Limb (tissue), 2 donors: Measurements from ENCODE around the gene RELCH.

Source experiments
- DNase-seq, 2 donors: peaks; one replicate each; pipeline ENCODE4 v3.0.0-alpha.2; 2016; ENCODE audit errors: extremely low spot score in 2 of 2

RELCH gene

GRCh38 chr18:62187543-62188510 lies 772 bp downstream of the RELCH start:
- DNase-seq: peak; percentile 43 to 64

GRCh38 chr18:62189208-62189607 lies 2.2 kb downstream of the RELCH start:
- DNase-seq: no peak

GRCh38 chr18:62196079-62196478 lies 9.0 kb downstream of the RELCH start:
- no peak for DNase-seq

GRCh38 chr18:62196980-62197379 lies 9.9 kb downstream of the RELCH start:
- DNase-seq: no peak

GRCh38 chr18:62198259-62198658 lies 11.2 kb downstream of the RELCH start:
- DNase-seq: no peak

GRCh38 chr18:62199629-62200028 lies 12.6 kb downstream of the RELCH start:
- DNase-seq: no peak

- no peak for DNase-seq
Observed at GRCh38 chr18:62200121-62200914, 13.3 kb downstream of the RELCH start.

- DNase-seq: no peak
Observed at GRCh38 chr18:62201870-62202269, 14.8 kb downstream of the RELCH start.

- no peak for DNase-seq
Observed at GRCh38 chr18:62205824-62206223, 18.8 kb downstream of the RELCH start.

- no peak for DNase-seq
Observed at GRCh38 chr18:62206593-62206992, 19.5 kb downstream of the RELCH start.

- DNase-seq: no peak
Observed at GRCh38 chr18:62209046-62209445, 22.0 kb downstream of the RELCH start.

- no peak for DNase-seq
Observed at GRCh38 chr18:62210138-62210537, 23.1 kb downstream of the RELCH start.

GRCh38 chr18:62211325-62211828 lies 24.3 kb downstream of the RELCH start:
- no peak for DNase-seq

- no peak for DNase-seq
Observed at GRCh38 chr18:62214790-62215189, 27.7 kb downstream of the RELCH start.

GRCh38 chr18:62224229-62224628 lies 37.2 kb downstream of the RELCH start:
- no peak for DNase-seq

- DNase-seq: no peak
Observed at GRCh38 chr18:62226047-62226446, 39.0 kb downstream of the RELCH start.

- DNase-seq: no peak
Observed at GRCh38 chr18:62236252-62236651, 49.2 kb downstream of the RELCH start.

GRCh38 chr18:62239475-62239874 lies 52.4 kb downstream of the RELCH start:
- DNase-seq: no peak

GRCh38 chr18:62242955-62243354 lies 55.9 kb downstream of the RELCH start:
- DNase-seq: no peak

- no peak for DNase-seq
Observed at GRCh38 chr18:62245177-62245576, 58.1 kb downstream of the RELCH start.

- no peak for DNase-seq
Observed at GRCh38 chr18:62245699-62246098, 58.6 kb downstream of the RELCH start.

- no peak for DNase-seq
Observed at GRCh38 chr18:62248313-62248712, 61.3 kb downstream of the RELCH start.
